GM23248 (cell line): ENCODE results near the gene CMTR1. TPM values are rescaled to one million over a fixed set of nuclear protein-coding genes. Genes with fewer than 3 reads are reported as not detected.

Experiments used
- DNase-seq: peaks from one replicate; pipeline ENCODE4 v3.0.0-alpha.2; 2015
- H2AFZ ChIP-seq: fragments of 200-600 bp; sonication (generic); 2 replicates; pipeline ENCODE4 v1.6.1; 2016; ENCODE audit warnings: antibody characterized with exemption
- H3F3A ChIP-seq: fragments of 200-600 bp; sonication (generic); 2 replicates; pipeline ENCODE4 v1.6.1; 2016; ENCODE audit warnings: mild to moderate bottlenecking, antibody characterized with exemption, mixed run types; ENCODE audit not compliant: insufficient read depth
- H3K27ac ChIP-seq: fragments of 200-600 bp; sonication (generic); 2 replicates; pipeline ENCODE4 v1.5.1; 2016; ENCODE audit warnings: mild to moderate bottlenecking
- H3K27me3 ChIP-seq: fragments of 200-600 bp; sonication (generic); replicated peaks from 2 replicates; pipeline ENCODE4 v1.6.1; 2016; ENCODE audit warnings: mild to moderate bottlenecking; ENCODE audit not compliant: insufficient read depth
- H3K36me3 ChIP-seq: fragments of 200-600 bp; sonication (generic); 2 replicates; pipeline ENCODE4 v1.6.1; 2016; ENCODE audit warnings: low read depth, mild to moderate bottlenecking
- H3K4me1 ChIP-seq: fragments of 200-600 bp; sonication (generic); 2 replicates; pipeline ENCODE4 v1.6.1; 2016; ENCODE audit warnings: mild to moderate bottlenecking; ENCODE audit not compliant: insufficient read depth
- H3K4me2 ChIP-seq: fragments of 200-600 bp; sonication (generic); one replicate; pipeline ENCODE4 v1.6.1; 2016; ENCODE audit warnings: mild to moderate bottlenecking; ENCODE audit not compliant: unreplicated experiment
- H3K4me3 ChIP-seq: fragments of 200-600 bp; sonication (generic); 2 replicates; pipeline ENCODE4 v1.5.1; 2016; ENCODE audit warnings: mild to moderate bottlenecking
- H3K79me2 ChIP-seq: fragments of 200-600 bp; sonication (generic); 2 replicates; pipeline ENCODE4 v1.6.1; 2016; ENCODE audit warnings: mild to moderate bottlenecking; ENCODE audit not compliant: insufficient read depth
- H3K9ac ChIP-seq: fragments of 200-600 bp; sonication (generic); 2 replicates; pipeline ENCODE4 v1.6.1; 2016; ENCODE audit warnings: mild to moderate bottlenecking
- H3K9me2 ChIP-seq: fragments of 200-600 bp; sonication (generic); 2 replicates; pipeline ENCODE4 v1.6.1; 2016; ENCODE audit warnings: mixed run types, mild to moderate bottlenecking, moderate library complexity; ENCODE audit not compliant: insufficient read depth
- H3K9me3 ChIP-seq: fragments of 200-600 bp; sonication (generic); one replicate; pipeline ENCODE4 v1.6.1; 2017; ENCODE audit warnings: low read depth
- H4K20me1 ChIP-seq: fragments of 200-600 bp; sonication (generic); 2 replicates; pipeline ENCODE4 v1.6.0; 2016; ENCODE audit not compliant: insufficient read depth
- EZH2 ChIP-seq: fragments of 200-600 bp; sonication (generic); IDR thresholded peaks from 2 replicates; pipeline ENCODE4 v1.6.1; 2018; ENCODE audit warnings: antibody characterized with exemption, mild to moderate bottlenecking; ENCODE audit not compliant: insufficient read depth, poor library complexity, severe bottlenecking
- EZH2phosphoT487 ChIP-seq: fragments of 200-600 bp; sonication (generic); IDR thresholded peaks from 2 replicates; pipeline ENCODE4 v1.6.1; 2018; ENCODE audit warnings: antibody characterized with exemption, moderate library complexity, mild to moderate bottlenecking, low read depth; ENCODE audit not compliant: insufficient read depth
- WGBS, 2 experiments: methylation state at CpG; one replicate each; pipeline ENCODE4 v1.1.6; 2015 to 2017; ENCODE audit warnings: low lambda C conversion rate in 2 of 2, low coverage in 1 of 2; ENCODE audit errors: missing lambda C conversion rate in 2 of 2; 5-methylcytosine and 5-hydroxymethylcytosine counted together
- in situ Hi-C: fragments of 300-500 bp; cut with MboI; formaldehyde crosslinking; loops from 2 replicates; pipeline ENCODE4 v1.15.0; 2020
- polyA plus RNA-seq: library from polyadenylated mRNA; unstranded; fragments of >200 nt; fragmentation: Nextera tagmentation; extraction: Ambion mirVana; gene quantifications from 2 replicates; pipeline ENCODE4 v1.2.1, GENCODE V29; 2016
- total RNA-seq: library from RNA; depleted of rRNA; stranded (reverse); fragments of >200 nt; shearing (Covaris generic); gene quantifications from 2 replicates; pipeline ENCODE4 v1.2.3, GENCODE V29; 2014; rRNA removed

CMTR1 gene
- total RNA-seq (37.7 and 46.3 TPM in 2 replicates), polyA plus RNA-seq (15.2 and 16.1 TPM in 2 replicates)

GRCh38 chr6:37432916-37433656 lies at the start of gene CMTR1:
Gene CMTR1 (plus strand): TSS chr6:37433221. CDS start chr6:37435630, 2,409 bp downstream.
- in situ Hi-C loops = no loop called here
- WGBS, 2 experiments = 1 to 3% methylated on average over 21 to 50 of the region's 61 CpGs
- H3K27me3 ChIP-seq = no peaks in the 10 kb centered on the region

GRCh38 chr6:37388578-37388977 lies 44.4 kb upstream of the CMTR1 start:
- Histone ChIP-seq H3K9ac (no peak overlapping the region), H3K79me2 (no peaks in the 10 kb centered on the region), H3K9me2 (no peaks in the 10 kb centered on the region), H3K4me2 (no peak overlapping the region), H3K36me3 (peaks cover 17% of the 10 kb centered on the region; the same call in 1 of the 2 replicates), H2AFZ (no peak overlapping the region), H3K4me3 (no peak overlapping the region), H3K27ac (no peak overlapping the region), H3K27me3 (no peaks in the 10 kb centered on the region), H3K9me3 (no peaks in the 10 kb centered on the region), H4K20me1 (no peaks in the 10 kb centered on the region), H3K4me1 (no peaks in the 10 kb centered on the region), H3F3A (0 out of 2 replicates have a peak, but pooled peaks cover 7% of the 10 kb centered on the region)
- TF ChIP-seq EZH2 (no peak), EZH2phosphoT487 (no peak)
- no peak for DNase-seq
- in situ Hi-C loops = no loop called here

More at GRCh38 chr6:37432916-37433656, at the start of gene CMTR1:
- H3K9me3 ChIP-seq = no peaks in the 10 kb centered on the region
- H3K27ac ChIP-seq = peak within 1 kb of the TSS; percentile 81
- DNase-seq = peak; percentile 95
- peak within 1 kb of the TSS; percentile 97 for H3K9ac ChIP-seq
- H3K36me3 ChIP-seq = 0 out of 2 replicates have a peak, but pooled peaks cover 7% of the 10 kb centered on the region
- H4K20me1 ChIP-seq = no peaks in the 10 kb centered on the region
- H3F3A ChIP-seq = no peaks in the 10 kb centered on the region
- H3K4me3 ChIP-seq = peak within 1 kb of the TSS; percentile 96
- TF ChIP-seq EZH2 (no peak), EZH2phosphoT487 (no peak)
- H3K4me2 ChIP-seq = peak within 1 kb of the TSS; percentile 95
- H3K4me1 ChIP-seq = 0 out of 2 replicates have a peak, but pooled peaks cover 11% of the 10 kb centered on the region
- peak within 1 kb of the TSS; percentile 100 for H2AFZ ChIP-seq
- peaks cover 48% of the 10 kb centered on the region for H3K79me2 ChIP-seq
- H3K9me2 ChIP-seq = no peaks in the 10 kb centered on the region

- no peak overlapping the region for H3K27ac ChIP-seq
- H3F3A ChIP-seq = 0 out of 2 replicates have a peak, but pooled peaks cover 7% of the 10 kb centered on the region
- no peaks in the 10 kb centered on the region for H3K27me3 ChIP-seq
- in situ Hi-C loops = no loop called here
- 95 to 96% methylated on average over 3 of the region's 3 CpGs for WGBS, 2 experiments
- no peak overlapping the region for H2AFZ ChIP-seq
- no peaks in the 10 kb centered on the region for H3K9me2 ChIP-seq
- no peaks in the 10 kb centered on the region for H3K4me1 ChIP-seq
- no peak for DNase-seq
- TF ChIP-seq EZH2phosphoT487 (no peak), EZH2 (no peak)
- no peaks in the 10 kb centered on the region for H4K20me1 ChIP-seq
- H3K36me3 ChIP-seq = peaks cover 17% of the 10 kb centered on the region; the same call in 1 of the 2 replicates
- H3K79me2 ChIP-seq = no peaks in the 10 kb centered on the region
- no peak overlapping the region for H3K9ac ChIP-seq
- no peak overlapping the region for H3K4me2 ChIP-seq
- no peaks in the 10 kb centered on the region for H3K9me3 ChIP-seq
- H3K4me3 ChIP-seq = no peak overlapping the region
Measured at GRCh38 chr6:37389857-37390256, 43.2 kb upstream of the CMTR1 start.

- Histone ChIP-seq H4K20me1 (no peaks in the 10 kb centered on the region), H3K4me1 (no peaks in the 10 kb centered on the region), H3K9me2 (no peaks in the 10 kb centered on the region), H3K4me2 (no peak overlapping the region), H3K27ac (no peak overlapping the region), H3K27me3 (no peaks in the 10 kb centered on the region), H3K36me3 (peaks cover 17% of the 10 kb centered on the region; the same call in 1 of the 2 replicates), H3F3A (0 out of 2 replicates have a peak, but pooled peaks cover 7% of the 10 kb centered on the region), H3K4me3 (no peak overlapping the region), H3K9ac (no peak overlapping the region), H3K9me3 (no peaks in the 10 kb centered on the region), H3K79me2 (no peaks in the 10 kb centered on the region), H2AFZ (no peak overlapping the region)
- no peak for DNase-seq
- whole genome bisulfite sequencing, 2 experiments = 98 to 100% methylated on average over 2 of the region's 2 CpGs
- TF ChIP-seq EZH2 (no peak), EZH2phosphoT487 (no peak)
- in situ Hi-C loops = no loop called here
Measured at GRCh38 chr6:37391120-37391519, 41.9 kb upstream of the CMTR1 start.
